GM12801 (cell line): ENCODE data around the gene ELOVL6.

Experiments
- CTCF ChIP-seq: IDR thresholded peaks from one replicate; pipeline ENCODE4 v1.5.1; 2011; ENCODE audit warnings: control low read depth; ENCODE audit not compliant: insufficient read length; ENCODE audit errors: extremely low read depth

ELOVL6 gene

GRCh38 chr4:109998867-109999584 lies 199.4 kb downstream of the ELOVL6 start:
- no peak for TF ChIP-seq CTCF

DNA sequence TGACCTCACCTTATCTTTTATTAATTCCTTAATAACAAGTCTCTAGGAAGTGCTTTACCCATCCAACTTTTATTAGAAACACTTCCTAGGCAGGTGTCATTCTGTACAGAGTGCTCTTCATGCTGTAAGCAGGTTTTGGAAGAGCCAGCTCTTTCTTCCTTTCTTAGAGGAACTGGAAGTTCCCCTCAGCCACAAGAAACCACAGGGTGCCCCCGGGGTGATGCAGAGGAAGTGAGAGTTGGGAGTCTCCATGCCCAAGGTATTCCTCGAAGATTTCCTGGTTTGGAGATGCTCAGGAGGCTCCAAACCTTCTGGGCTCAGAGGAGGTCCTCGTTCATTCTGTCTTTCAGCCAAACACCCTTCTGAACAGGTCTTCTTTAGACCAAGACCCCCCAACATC lies 201.9 kb downstream of the ELOVL6 start:
- no peak for TF ChIP-seq CTCF
